ENCODE measurements around the gene GPR25. TPM values are rescaled to one million over a fixed set of nuclear protein-coding genes. Genes with fewer than 3 reads are reported as not detected.

Gene GPR25
- total RNA-seq, 1 donor from 2014 or later: 5.9 TPM

DNA sequence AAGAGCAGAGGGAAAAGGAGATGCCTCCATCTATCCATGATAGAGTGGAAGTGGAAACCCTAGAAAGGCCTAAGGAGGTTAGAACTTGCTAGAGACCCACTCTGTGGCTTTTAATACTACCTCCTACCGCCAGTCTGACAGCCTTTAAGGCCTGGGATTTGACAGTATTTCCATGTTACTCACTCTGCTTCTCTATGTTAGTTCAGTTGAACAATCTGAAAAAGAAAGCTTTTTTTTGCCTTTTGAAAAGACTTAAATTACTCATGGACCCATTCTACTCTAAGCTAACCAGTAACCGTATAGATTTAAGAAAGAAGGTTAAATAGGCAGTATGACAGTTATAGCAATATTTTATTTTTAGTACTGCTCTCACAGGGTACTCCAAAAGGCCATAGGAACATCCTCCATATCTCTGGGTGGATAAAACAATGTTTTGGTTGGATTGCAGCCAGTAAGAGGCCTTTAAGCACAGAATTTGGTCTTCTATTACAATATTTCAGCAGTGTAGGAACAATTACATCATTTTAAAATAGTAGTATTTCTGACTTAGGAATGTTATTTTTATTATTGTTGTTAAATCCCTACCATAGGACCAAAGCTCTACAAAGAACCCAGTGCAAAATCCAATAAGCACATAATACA, 15.9 kb upstream of the GPR25 start:
- no peak for TF ChIP-seq POLR2A (IDR thresholded peaks at IDR 0.05)
- TF ChIP-seq, protein P1, sequence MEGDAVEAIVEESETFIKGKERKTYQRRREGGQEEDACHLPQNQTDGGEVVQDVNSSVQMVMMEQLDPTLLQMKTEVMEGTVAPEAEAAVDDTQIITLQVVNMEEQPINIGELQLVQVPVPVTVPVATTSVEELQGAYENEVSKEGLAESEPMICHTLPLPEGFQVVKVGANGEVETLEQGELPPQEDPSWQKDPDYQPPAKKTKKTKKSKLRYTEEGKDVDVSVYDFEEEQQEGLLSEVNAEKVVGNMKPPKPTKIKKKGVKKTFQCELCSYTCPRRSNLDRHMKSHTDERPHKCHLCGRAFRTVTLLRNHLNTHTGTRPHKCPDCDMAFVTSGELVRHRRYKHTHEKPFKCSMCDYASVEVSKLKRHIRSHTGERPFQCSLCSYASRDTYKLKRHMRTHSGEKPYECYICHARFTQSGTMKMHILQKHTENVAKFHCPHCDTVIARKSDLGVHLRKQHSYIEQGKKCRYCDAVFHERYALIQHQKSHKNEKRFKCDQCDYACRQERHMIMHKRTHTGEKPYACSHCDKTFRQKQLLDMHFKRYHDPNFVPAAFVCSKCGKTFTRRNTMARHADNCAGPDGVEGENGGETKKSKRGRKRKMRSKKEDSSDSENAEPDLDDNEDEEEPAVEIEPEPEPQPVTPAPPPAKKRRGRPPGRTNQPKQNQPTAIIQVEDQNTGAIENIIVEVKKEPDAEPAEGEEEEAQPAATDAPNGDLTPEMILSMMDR (IDR thresholded peaks at IDR 0.05): no peak
- TF ChIP-seq POLR2AphosphoS5 (IDR thresholded peaks at IDR 0.05; ENCODE audit: insufficient read depth in 1 of 2, low read depth in 1 of 2): no peak
- DNase-seq (ENCODE audit: extremely low spot score in 2 of 2): no peak
- intact Hi-C loops (cut with DNase I): no loop called here
- Histone ChIP-seq H3K9me3 (no peaks in the 10 kb centered on the region), H3K27ac (no peak overlapping the region), H3K4me3 (no peak overlapping the region), H3K36me3 (peaks cover 0 to 57% of the 10 kb centered on the region in 2 donors), H3K27me3 (no peaks in the 10 kb centered on the region), H3K4me1 (no peaks in the 10 kb centered on the region)

DNA sequence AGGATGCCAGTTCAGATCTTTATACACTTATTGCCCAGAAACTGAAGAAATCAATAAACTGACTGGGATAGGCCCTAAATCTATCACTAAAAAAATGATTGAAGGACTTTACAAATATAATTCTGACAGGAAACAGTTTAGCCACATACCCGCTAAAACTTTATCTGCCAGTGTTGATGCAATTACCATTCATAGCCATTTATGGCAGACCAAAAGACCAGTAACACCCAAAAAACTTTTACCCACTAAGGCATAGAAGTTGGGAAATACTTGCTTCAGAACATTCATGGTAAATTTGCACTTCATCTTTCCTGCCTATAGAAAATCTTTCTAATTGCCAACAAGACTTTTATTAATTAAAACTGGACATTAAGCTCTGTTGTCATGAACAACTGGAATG, 15.0 kb upstream of the GPR25 start:
- TF ChIP-seq, protein P1 (IDR thresholded peaks at IDR 0.05): no peak
- no peak for TF ChIP-seq POLR2A (IDR thresholded peaks at IDR 0.05)
- no peak for TF ChIP-seq POLR2AphosphoS5 (IDR thresholded peaks at IDR 0.05; ENCODE audit: insufficient read depth in 1 of 2, low read depth in 1 of 2)
- no peak overlapping the region for H3K4me3 ChIP-seq
- peaks cover 0 to 52% of the 10 kb centered on the region in 2 donors for H3K36me3 ChIP-seq
- H3K9me3 ChIP-seq: no peaks in the 10 kb centered on the region
- no peak overlapping the region for H3K27ac ChIP-seq
- no peaks in the 10 kb centered on the region for H3K4me1 ChIP-seq
- H3K27me3 ChIP-seq: no peaks in the 10 kb centered on the region
- no peak for DNase-seq (ENCODE audit: extremely low spot score in 2 of 2)
- intact Hi-C loops (cut with DNase I): no loop called here

DNA sequence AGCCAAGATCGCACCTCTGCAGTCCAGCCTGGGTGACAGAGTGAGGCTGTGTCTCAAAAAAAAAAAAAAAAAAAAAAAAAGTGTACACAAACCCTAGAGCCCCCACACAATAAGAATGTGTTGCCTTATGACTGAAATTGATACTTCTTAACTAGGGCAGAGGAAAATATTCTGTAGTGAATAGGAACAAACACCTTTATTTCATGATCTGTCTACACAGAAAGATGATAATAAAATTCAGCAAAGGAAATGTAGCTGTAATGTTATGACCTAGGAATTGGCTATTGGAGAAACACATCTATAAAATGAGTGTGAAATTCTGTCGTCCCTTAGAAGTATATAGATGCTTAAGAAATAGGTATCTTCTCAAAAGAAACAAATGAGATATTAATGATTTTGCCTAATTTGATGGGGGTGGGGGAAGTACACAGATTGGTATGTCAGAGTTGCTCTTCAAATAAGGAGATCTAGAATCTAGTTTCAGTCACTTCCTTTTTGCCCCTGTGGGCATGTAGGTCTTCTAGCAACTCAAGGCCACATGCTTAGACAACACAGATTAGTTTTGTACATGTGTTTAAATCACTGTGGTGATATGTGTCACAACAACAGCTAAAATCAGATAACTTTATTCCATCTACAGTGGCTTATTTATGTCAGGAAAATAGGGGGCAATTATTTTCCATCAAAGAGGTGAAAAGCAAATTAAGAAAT, 10.7 kb upstream of the GPR25 start:
- TF ChIP-seq POLR2AphosphoS5 (IDR thresholded peaks at IDR 0.05; ENCODE audit: insufficient read depth in 1 of 2, low read depth in 1 of 2): no peak
- no peak for TF ChIP-seq POLR2A (IDR thresholded peaks at IDR 0.05)
- TF ChIP-seq, protein P1 (IDR thresholded peaks at IDR 0.05): no peak
- no peak for DNase-seq (ENCODE audit: extremely low spot score in 2 of 2)
- no peak overlapping the region for H3K27ac ChIP-seq
- no peaks in the 10 kb centered on the region for H3K9me3 ChIP-seq
- intact Hi-C loops (cut with DNase I): no loop called here
- no peak overlapping the region for H3K4me3 ChIP-seq
- no peaks in the 10 kb centered on the region for H3K27me3 ChIP-seq
- H3K36me3 ChIP-seq: peaks cover 0 to 20% of the 10 kb centered on the region in 2 donors
- no peaks in the 10 kb centered on the region for H3K4me1 ChIP-seq

DNA sequence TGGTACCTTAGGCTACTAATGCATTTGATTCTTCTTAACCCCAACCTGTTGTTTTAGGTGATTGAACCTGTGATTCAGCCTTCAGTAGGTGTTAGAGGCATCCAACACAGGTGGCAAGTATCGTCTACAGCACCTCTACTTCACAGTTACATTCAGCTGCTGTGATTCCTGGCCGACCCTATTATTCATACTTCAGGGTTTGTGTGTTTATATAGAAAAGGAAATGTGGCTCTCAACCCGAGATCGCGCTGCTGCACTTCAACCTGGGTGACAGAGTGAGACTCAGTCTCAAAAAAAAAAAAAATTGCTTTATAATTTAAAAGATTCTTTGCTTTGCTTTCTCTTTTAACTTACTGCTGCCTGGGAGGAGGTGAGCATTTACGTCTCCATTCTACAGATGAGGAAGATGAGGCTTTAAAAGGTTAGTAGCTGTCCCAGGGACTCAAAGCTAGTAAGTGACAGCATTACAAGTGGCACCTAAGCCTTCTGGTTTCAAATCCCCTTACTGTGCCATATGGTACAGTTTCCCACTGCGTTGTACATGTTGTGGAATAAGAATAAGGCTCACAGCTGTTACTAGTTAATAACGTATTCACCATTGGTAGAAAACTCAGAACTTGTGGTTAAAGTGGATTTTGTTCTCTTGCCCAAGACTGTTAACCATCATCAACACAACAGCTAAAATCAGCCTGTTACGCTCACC, 9.9 kb upstream of the GPR25 start:
- Histone ChIP-seq H3K9me3 (no peaks in the 10 kb centered on the region), H3K27me3 (no peaks in the 10 kb centered on the region), H3K36me3 (peaks cover 0 to 13% of the 10 kb centered on the region in 2 donors), H3K4me1 (no peaks in the 10 kb centered on the region), H3K27ac (no peak overlapping the region), H3K4me3 (no peak overlapping the region)
- TF ChIP-seq POLR2A (IDR thresholded peaks at IDR 0.05) (no peak), POLR2AphosphoS5 (IDR thresholded peaks at IDR 0.05; ENCODE audit: insufficient read depth in 1 of 2, low read depth in 1 of 2) (no peak)
- TF ChIP-seq, protein P1 (IDR thresholded peaks at IDR 0.05): no peak
- no peak for DNase-seq (ENCODE audit: extremely low spot score in 2 of 2)
- intact Hi-C loops (cut with DNase I): no loop called here
